Measurements from ENCODE around the gene KIF18B. TPM values are rescaled to one million over a fixed set of nuclear protein-coding genes. Genes with fewer than 3 reads are reported as not detected.
A peak's percentile ranks its signal among the peaks of the same experiment; 100 is the strongest.

Gene KIF18B
- total RNA-seq, 1 experiment from 2014 or later, result 82.2 TPM

DNA sequence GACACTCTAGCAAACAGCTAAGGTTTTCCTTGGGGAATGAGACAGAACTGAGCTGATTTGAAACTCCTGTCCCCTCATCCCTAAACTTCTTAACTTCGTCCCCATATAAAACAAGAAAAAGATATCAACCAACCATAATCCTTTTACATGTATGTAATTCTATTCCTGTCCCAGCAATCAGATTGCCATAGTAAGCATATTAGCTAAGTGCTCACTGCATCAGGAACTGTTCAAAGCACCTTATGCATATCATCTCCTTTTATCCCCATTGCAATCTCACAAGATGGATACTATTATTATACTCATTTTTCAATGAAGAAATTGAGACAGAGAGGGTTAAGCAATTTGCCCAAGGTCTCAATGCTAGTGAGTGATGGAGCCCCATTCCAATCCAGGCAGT lies 6.8 kb downstream of the KIF18B start:
- Mint-ChIP-seq H3K4me3 (no peak overlapping the region), H3K27me3 (ENCODE audit: low read depth) (no peaks in the 10 kb centered on the region), H3K4me1 (peaks cover 13% of the 10 kb centered on the region), H3K27ac (peak overlapping the region; percentile 29), H3K36me3 (peaks cover 42% of the 10 kb centered on the region), H3K9me3 (no peaks in the 10 kb centered on the region)
- no peak for DNase-seq (ENCODE audit: low spot score)
- TF ChIP-seq ETV6 (CRISPR knock-in tag; IDR thresholded peaks at IDR 0.05), result no peak
- TF ChIP-seq JAZF1 (CRISPR knock-in tag; IDR thresholded peaks at IDR 0.05), result no peak
- no peak for TF ChIP-seq NFATC4 (CRISPR knock-in tag; IDR thresholded peaks at IDR 0.05)
- no peak for TF ChIP-seq CBFB (CRISPR knock-in tag; IDR thresholded peaks at IDR 0.05; ENCODE audit: low read depth)
- TF ChIP-seq, protein P1, sequence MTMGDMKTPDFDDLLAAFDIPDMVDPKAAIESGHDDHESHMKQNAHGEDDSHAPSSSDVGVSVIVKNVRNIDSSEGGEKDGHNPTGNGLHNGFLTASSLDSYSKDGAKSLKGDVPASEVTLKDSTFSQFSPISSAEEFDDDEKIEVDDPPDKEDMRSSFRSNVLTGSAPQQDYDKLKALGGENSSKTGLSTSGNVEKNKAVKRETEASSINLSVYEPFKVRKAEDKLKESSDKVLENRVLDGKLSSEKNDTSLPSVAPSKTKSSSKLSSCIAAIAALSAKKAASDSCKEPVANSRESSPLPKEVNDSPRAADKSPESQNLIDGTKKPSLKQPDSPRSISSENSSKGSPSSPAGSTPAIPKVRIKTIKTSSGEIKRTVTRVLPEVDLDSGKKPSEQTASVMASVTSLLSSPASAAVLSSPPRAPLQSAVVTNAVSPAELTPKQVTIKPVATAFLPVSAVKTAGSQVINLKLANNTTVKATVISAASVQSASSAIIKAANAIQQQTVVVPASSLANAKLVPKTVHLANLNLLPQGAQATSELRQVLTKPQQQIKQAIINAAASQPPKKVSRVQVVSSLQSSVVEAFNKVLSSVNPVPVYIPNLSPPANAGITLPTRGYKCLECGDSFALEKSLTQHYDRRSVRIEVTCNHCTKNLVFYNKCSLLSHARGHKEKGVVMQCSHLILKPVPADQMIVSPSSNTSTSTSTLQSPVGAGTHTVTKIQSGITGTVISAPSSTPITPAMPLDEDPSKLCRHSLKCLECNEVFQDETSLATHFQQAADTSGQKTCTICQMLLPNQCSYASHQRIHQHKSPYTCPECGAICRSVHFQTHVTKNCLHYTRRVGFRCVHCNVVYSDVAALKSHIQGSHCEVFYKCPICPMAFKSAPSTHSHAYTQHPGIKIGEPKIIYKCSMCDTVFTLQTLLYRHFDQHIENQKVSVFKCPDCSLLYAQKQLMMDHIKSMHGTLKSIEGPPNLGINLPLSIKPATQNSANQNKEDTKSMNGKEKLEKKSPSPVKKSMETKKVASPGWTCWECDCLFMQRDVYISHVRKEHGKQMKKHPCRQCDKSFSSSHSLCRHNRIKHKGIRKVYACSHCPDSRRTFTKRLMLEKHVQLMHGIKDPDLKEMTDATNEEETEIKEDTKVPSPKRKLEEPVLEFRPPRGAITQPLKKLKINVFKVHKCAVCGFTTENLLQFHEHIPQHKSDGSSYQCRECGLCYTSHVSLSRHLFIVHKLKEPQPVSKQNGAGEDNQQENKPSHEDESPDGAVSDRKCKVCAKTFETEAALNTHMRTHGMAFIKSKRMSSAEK (CRISPR knock-in tag; IDR thresholded peaks at IDR 0.05; ENCODE audit: borderline replicate concordance), result no peak
- TF ChIP-seq CREM (CRISPR knock-in tag; IDR thresholded peaks at IDR 0.05), result no peak
- TF ChIP-seq NR2C2 (CRISPR knock-in tag; IDR thresholded peaks at IDR 0.05), result no peak
- no peak for TF ChIP-seq EMX1 (CRISPR knock-in tag; IDR thresholded peaks at IDR 0.05)
- no peak for TF ChIP-seq SMAD3 (CRISPR knock-in tag; IDR thresholded peaks at IDR 0.05; ENCODE audit: borderline replicate concordance)
- TF ChIP-seq, protein P2, sequence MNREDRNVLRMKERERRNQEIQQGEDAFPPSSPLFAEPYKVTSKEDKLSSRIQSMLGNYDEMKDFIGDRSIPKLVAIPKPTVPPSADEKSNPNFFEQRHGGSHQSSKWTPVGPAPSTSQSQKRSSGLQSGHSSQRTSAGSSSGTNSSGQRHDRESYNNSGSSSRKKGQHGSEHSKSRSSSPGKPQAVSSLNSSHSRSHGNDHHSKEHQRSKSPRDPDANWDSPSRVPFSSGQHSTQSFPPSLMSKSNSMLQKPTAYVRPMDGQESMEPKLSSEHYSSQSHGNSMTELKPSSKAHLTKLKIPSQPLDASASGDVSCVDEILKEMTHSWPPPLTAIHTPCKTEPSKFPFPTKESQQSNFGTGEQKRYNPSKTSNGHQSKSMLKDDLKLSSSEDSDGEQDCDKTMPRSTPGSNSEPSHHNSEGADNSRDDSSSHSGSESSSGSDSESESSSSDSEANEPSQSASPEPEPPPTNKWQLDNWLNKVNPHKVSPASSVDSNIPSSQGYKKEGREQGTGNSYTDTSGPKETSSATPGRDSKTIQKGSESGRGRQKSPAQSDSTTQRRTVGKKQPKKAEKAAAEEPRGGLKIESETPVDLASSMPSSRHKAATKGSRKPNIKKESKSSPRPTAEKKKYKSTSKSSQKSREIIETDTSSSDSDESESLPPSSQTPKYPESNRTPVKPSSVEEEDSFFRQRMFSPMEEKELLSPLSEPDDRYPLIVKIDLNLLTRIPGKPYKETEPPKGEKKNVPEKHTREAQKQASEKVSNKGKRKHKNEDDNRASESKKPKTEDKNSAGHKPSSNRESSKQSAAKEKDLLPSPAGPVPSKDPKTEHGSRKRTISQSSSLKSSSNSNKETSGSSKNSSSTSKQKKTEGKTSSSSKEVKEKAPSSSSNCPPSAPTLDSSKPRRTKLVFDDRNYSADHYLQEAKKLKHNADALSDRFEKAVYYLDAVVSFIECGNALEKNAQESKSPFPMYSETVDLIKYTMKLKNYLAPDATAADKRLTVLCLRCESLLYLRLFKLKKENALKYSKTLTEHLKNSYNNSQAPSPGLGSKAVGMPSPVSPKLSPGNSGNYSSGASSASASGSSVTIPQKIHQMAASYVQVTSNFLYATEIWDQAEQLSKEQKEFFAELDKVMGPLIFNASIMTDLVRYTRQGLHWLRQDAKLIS (CRISPR knock-in tag; IDR thresholded peaks at IDR 0.05; ENCODE audit: borderline replicate concordance), result no peak
- TF ChIP-seq GTF2I (CRISPR knock-in tag; conservative IDR thresholded peaks at IDR 0.05), result no peak
- TF ChIP-seq FOXK1 (CRISPR knock-in tag; IDR thresholded peaks at IDR 0.05), result no peak
- no peak for TF ChIP-seq TEAD4 (CRISPR knock-in tag; IDR thresholded peaks at IDR 0.05)
- no peak for TF ChIP-seq MXD4 (CRISPR knock-in tag; IDR thresholded peaks at IDR 0.05; ENCODE audit: borderline replicate concordance)
- no peak for TF ChIP-seq SOX15 (CRISPR knock-in tag; IDR thresholded peaks at IDR 0.05)
- no peak for TF ChIP-seq TP53 (CRISPR knock-in tag; IDR thresholded peaks at IDR 0.05)
- no peak for TF ChIP-seq OVOL2 (CRISPR knock-in tag; IDR thresholded peaks at IDR 0.05; ENCODE audit: borderline replicate concordance)
- TF ChIP-seq RORB (CRISPR knock-in tag; IDR thresholded peaks at IDR 0.05), result no peak
- TF ChIP-seq MYBL2 (CRISPR knock-in tag; IDR thresholded peaks at IDR 0.05), result no peak
- no peak for TF ChIP-seq HMGA2 (CRISPR knock-in tag; IDR thresholded peaks at IDR 0.05)
- ChIA-PET CTCF (interaction anchor here (2.4 to 2.9 kb wide), 2 partner anchors 20 to 81 kb away, joined by 9 to 13 read pairs; no protein-coding TSS in a partner anchor), POLR2A (interaction anchor here (0.7 kb wide), 1 partner anchor 39 kb away, joined by 3 read pairs; no protein-coding TSS in a partner anchor)
- no peak for ATAC-seq

DNA sequence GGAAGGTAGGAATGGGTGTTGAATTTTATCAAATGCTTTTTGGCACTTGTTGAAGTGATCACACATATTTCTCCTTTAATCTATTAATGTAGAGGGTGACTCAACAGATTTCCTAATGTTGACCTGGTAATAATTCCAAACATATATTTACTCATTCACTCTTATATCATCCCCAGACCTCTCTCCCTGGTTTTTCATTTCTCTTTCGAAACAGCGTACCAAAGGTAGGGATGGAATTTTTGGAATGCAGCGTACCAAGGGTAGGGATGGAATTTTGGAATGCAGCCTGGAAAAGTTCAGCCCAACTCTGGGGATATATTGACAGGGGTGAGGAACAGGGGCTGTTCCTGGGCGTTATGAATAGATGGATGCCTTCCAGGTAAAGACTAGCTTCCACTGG lies 7.3 kb downstream of the KIF18B start:
- POLR2A ChIA-PET, result interaction anchor here (0.7 kb wide), 1 partner anchor 39 kb away, joined by 3 read pairs; no protein-coding TSS in a partner anchor
- peaks cover 13% of the 10 kb centered on the region for H3K4me1 Mint-ChIP-seq
- CTCF ChIA-PET, result interaction anchor here (0.7 to 2.9 kb wide), 3 partner anchors 20 to 81 kb away, joined by 4 to 13 read pairs (median 9); partner anchors contain the start of gene C1QL1
- H3K9me3 Mint-ChIP-seq, result no peaks in the 10 kb centered on the region
- no peak for DNase-seq (ENCODE audit: low spot score)
- H3K27me3 Mint-ChIP-seq (ENCODE audit: low read depth), result no peaks in the 10 kb centered on the region
- TF ChIP-seq, protein P3, sequence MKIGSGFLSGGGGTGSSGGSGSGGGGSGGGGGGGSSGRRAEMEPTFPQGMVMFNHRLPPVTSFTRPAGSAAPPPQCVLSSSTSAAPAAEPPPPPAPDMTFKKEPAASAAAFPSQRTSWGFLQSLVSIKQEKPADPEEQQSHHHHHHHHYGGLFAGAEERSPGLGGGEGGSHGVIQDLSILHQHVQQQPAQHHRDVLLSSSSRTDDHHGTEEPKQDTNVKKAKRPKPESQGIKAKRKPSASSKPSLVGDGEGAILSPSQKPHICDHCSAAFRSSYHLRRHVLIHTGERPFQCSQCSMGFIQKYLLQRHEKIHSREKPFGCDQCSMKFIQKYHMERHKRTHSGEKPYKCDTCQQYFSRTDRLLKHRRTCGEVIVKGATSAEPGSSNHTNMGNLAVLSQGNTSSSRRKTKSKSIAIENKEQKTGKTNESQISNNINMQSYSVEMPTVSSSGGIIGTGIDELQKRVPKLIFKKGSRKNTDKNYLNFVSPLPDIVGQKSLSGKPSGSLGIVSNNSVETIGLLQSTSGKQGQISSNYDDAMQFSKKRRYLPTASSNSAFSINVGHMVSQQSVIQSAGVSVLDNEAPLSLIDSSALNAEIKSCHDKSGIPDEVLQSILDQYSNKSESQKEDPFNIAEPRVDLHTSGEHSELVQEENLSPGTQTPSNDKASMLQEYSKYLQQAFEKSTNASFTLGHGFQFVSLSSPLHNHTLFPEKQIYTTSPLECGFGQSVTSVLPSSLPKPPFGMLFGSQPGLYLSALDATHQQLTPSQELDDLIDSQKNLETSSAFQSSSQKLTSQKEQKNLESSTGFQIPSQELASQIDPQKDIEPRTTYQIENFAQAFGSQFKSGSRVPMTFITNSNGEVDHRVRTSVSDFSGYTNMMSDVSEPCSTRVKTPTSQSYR (CRISPR knock-in tag; IDR thresholded peaks at IDR 0.05), result no peak
- peaks cover 47% of the 10 kb centered on the region for H3K36me3 Mint-ChIP-seq
- no peak for ATAC-seq
- H3K27ac Mint-ChIP-seq, result peak overlapping the region; percentile 71
- no peak overlapping the region for H3K4me3 Mint-ChIP-seq
